ENCODE data around the gene KLHL21. TPM values are rescaled to one million over a fixed set of nuclear protein-coding genes. Genes with fewer than 3 reads are reported as not detected.

Gene KLHL21
- total RNA-seq, 4 donors from 2014 or later: 59.4 to 79.2 (median 72.5) TPM

GRCh38 chr1:6557597-6557996 lies 45.1 kb downstream of the KLHL21 start:
- Histone ChIP-seq H3K27ac (no peak overlapping the region), H3K4me3 (no peak overlapping the region), H3K36me3 (no peaks in the 10 kb centered on the region), H3K27me3 (no peaks in the 10 kb centered on the region), H3K9me3 (no peaks in the 10 kb centered on the region), H3K4me1 (peaks cover 0 to 23% (median 12%) of the 10 kb centered on the region in 4 donors)
- no peak for TF ChIP-seq POLR2A (IDR thresholded peaks at IDR 0.05)
- TF ChIP-seq CTCF (IDR thresholded peaks at IDR 0.05): no peak
- no peak for TF ChIP-seq EP300 (IDR thresholded peaks at IDR 0.05)
- DNase-seq (ENCODE audit: low spot score in 2 of 2): no peak
- WGBS, 2 donors: 69 to 82% methylated on average over 1 of the region's 1 CpG

- H3K27me3 ChIP-seq: no peaks in the 10 kb centered on the region
- WGBS, 2 donors: 71 to 74% methylated on average over 19 of the region's 19 CpGs
- peaks cover 0 to 5% (median 0%) of the 10 kb centered on the region in 3 donors for H3K36me3 ChIP-seq
- H3K4me1 ChIP-seq: peaks cover 0 to 30% (median 13%) of the 10 kb centered on the region in 4 donors
- H3K9me3 ChIP-seq: no peaks in the 10 kb centered on the region
- TF ChIP-seq EP300 (IDR thresholded peaks at IDR 0.05) (no peak), CTCF (IDR thresholded peaks at IDR 0.05) (no peak), POLR2A (IDR thresholded peaks at IDR 0.05) (no peak)
- no peak for DNase-seq (ENCODE audit: low spot score in 2 of 2)
- peak within 1 kb of the TSS; percentile 65 to 99 (median 84) for H3K4me3 ChIP-seq
- H3K27ac ChIP-seq: peak within 1 kb of the TSS; percentile 57 to 85 (median 75)
Measured at GRCh38 chr1:6554907-6555778, 47.5 kb downstream of the KLHL21 start, which contains the start of gene TAS1R1. TSS of gene TAS1R1 (plus strand) at chr1:6555307. CDS start at chr1:6555374, 67 bp downstream.

DNA sequence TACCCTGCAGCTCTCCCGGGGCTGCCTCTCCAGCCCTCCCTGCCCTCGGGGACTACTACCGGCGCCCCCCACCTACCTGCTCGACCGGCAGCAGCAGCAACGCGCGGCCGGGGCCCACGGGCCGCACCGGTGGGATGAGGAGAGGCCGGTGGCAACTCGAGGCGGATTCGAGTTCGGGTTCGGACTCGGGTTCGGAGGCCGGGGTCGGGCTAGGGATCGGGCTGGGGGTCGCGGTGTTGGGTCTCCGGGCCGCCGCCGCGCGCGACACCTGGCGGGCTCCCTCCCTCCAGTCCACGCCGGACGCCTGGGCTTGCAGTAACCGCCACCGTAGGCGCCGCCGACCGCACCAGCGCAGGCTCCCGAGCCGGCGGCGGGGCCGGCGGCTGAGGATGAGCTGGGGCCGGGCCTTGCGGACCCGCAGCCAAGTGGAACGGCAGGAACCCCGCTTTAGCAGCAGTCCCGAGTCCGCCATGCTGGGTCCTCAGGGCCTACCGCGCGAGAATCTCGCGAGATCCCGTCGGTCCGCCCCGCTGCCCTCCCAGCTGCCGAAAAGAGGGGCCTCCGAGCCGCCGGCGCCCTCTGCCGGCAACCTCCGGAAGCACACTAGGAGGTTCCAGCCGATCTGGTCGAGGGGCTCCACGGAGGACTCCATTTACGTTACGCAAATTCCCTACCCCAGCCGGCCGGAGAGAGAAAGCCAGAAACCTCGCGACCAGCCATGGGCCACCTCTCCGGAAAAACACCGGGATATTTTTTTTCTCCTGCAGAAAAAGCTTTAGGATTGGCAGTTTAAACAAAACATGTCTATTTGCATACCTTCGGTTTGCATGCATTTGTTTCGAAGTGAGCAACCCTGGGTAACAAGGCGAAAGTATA lies 48.4 kb downstream of the KLHL21 start, which contains the start of gene NOL9:
NOL9 (minus strand) TSS at position 483 of the 876 bp plus-strand sequence; CDS start at position 472, 11 bp downstream.
- Histone ChIP-seq H3K4me3 (peak within 1 kb of the TSS; percentile 65 to 99 (median 84)), H3K9me3 (no peaks in the 10 kb centered on the region), H3K27ac (peak within 1 kb of the TSS; percentile 57 to 85 (median 75)), H3K27me3 (no peaks in the 10 kb centered on the region), H3K4me1 (peaks cover 0 to 30% (median 13%) of the 10 kb centered on the region in 4 donors), H3K36me3 (peaks cover 0 to 13% (median 5%) of the 10 kb centered on the region in 3 donors)
- WGBS, 2 donors: 4 to 8% methylated on average over 16 to 38 of the region's 87 CpGs
- TF ChIP-seq EP300 (IDR thresholded peaks at IDR 0.05): peak in 1 of 2 donors; percentile 90
- peak; percentile 96 to 98 (median 97) for TF ChIP-seq CTCF (IDR thresholded peaks at IDR 0.05)
- peak in 1 of 2 donors; percentile 50 for TF ChIP-seq POLR2A (IDR thresholded peaks at IDR 0.05)
- peak; percentile 84 to 87 for DNase-seq (ENCODE audit: low spot score in 2 of 2)

- Histone ChIP-seq H3K4me1 (peaks cover 0 to 11% (median 0%) of the 10 kb centered on the region in 4 donors), H3K9me3 (no peaks in the 10 kb centered on the region), H3K27ac (no peak overlapping the region), H3K4me3 (no peak overlapping the region), H3K27me3 (no peaks in the 10 kb centered on the region), H3K36me3 (peaks cover 2 to 82% (median 16%) of the 10 kb centered on the region in 3 donors)
- TF ChIP-seq POLR2A (IDR thresholded peaks at IDR 0.05) (no peak), CTCF (IDR thresholded peaks at IDR 0.05) (no peak), EP300 (IDR thresholded peaks at IDR 0.05) (no peak)
- 61 to 64% methylated on average over 4 of the region's 4 CpGs for WGBS, 2 donors
- DNase-seq (ENCODE audit: low spot score in 2 of 2): no peak
Measured at GRCh38 chr1:6547301-6547700, 55.4 kb downstream of the KLHL21 start.
